ENCODE measurements around the gene UGT1A3. TPM values are rescaled to one million over a fixed set of nuclear protein-coding genes. Genes with fewer than 3 reads are reported as not detected.

The UGT1A3 gene
- polyA plus RNA-seq (2013, experiment 1 of 2) = not detected
- not detected for polyA plus RNA-seq (2013, experiment 2 of 2)

GRCh38 chr2:233728723-233729301 lies at the start of gene UGT1A3:
UGT1A3 (plus strand) TSS chr2:233729042; CDS start chr2:233729127, 85 bp downstream.
- Histone ChIP-seq H3K9me3 (ENCODE audit: control insufficient read depth, low read length) (no peaks in the 10 kb centered on the region), H3K27ac (ENCODE audit: low read depth, low read length, severe bottlenecking) (no peak within 1 kb of the TSS), H3K4me3 (ENCODE audit: extremely low read depth, insufficient read depth, low read length, poor library complexity, severe bottlenecking) (no peak within 1 kb of the TSS), H3K36me3 (ENCODE audit: control insufficient read depth, insufficient read depth, low read length) (no peaks in the 10 kb centered on the region), H3K4me1 (ENCODE audit: control insufficient read depth, insufficient read depth, low read length, poor library complexity, severe bottlenecking) (no peaks in the 10 kb centered on the region)
- WGBS, 2 experiments (ENCODE audit: insufficient coverage in 2 of 2) = 91 to 95% methylated on average over 8 of the region's 8 CpGs

GRCh38 chr2:233679196-233679595 lies 49.6 kb upstream of the UGT1A3 start:
- Histone ChIP-seq H3K36me3 (ENCODE audit: control insufficient read depth, insufficient read depth, low read length) (no peaks in the 10 kb centered on the region), H3K4me3 (ENCODE audit: extremely low read depth, insufficient read depth, low read length, poor library complexity, severe bottlenecking) (no peak overlapping the region), H3K4me1 (ENCODE audit: control insufficient read depth, insufficient read depth, low read length, poor library complexity, severe bottlenecking) (no peaks in the 10 kb centered on the region), H3K27ac (ENCODE audit: low read depth, low read length, severe bottlenecking) (no peak overlapping the region), H3K9me3 (ENCODE audit: control insufficient read depth, low read length) (no peaks in the 10 kb centered on the region)
- WGBS, 2 experiments (ENCODE audit: insufficient coverage in 2 of 2) = 83 to 90% methylated on average over 3 to 4 of the region's 4 CpGs

- Histone ChIP-seq H3K4me1 (ENCODE audit: control insufficient read depth, insufficient read depth, low read length, poor library complexity, severe bottlenecking) (no peaks in the 10 kb centered on the region), H3K4me3 (ENCODE audit: extremely low read depth, insufficient read depth, low read length, poor library complexity, severe bottlenecking) (no peak overlapping the region), H3K27ac (ENCODE audit: low read depth, low read length, severe bottlenecking) (no peak overlapping the region), H3K9me3 (ENCODE audit: control insufficient read depth, low read length) (no peaks in the 10 kb centered on the region), H3K36me3 (ENCODE audit: control insufficient read depth, insufficient read depth, low read length) (no peaks in the 10 kb centered on the region)
- 66 to 88% methylated on average over 3 of the region's 4 CpGs for WGBS, 2 experiments (ENCODE audit: insufficient coverage in 2 of 2)
Observed at GRCh38 chr2:233680361-233681045, 48.3 kb upstream of the UGT1A3 start.

GRCh38 chr2:233681521-233682099 lies 47.2 kb upstream of the UGT1A3 start, which contains the start of gene UGT1A7:
UGT1A7 (plus strand) TSS chr2:233681901; CDS start chr2:233681938, 37 bp downstream.
- no peaks in the 10 kb centered on the region for H3K9me3 ChIP-seq (ENCODE audit: control insufficient read depth, low read length)
- H3K4me3 ChIP-seq (ENCODE audit: extremely low read depth, insufficient read depth, low read length, poor library complexity, severe bottlenecking) = no peak within 1 kb of the TSS
- H3K4me1 ChIP-seq (ENCODE audit: control insufficient read depth, insufficient read depth, low read length, poor library complexity, severe bottlenecking) = no peaks in the 10 kb centered on the region
- H3K27ac ChIP-seq (ENCODE audit: low read depth, low read length, severe bottlenecking) = no peak within 1 kb of the TSS
- no peaks in the 10 kb centered on the region for H3K36me3 ChIP-seq (ENCODE audit: control insufficient read depth, insufficient read depth, low read length)
- WGBS, 2 experiments (ENCODE audit: insufficient coverage in 2 of 2) = 80 to 90% methylated on average over 1 to 2 of the region's 5 CpGs

GRCh38 chr2:233684640-233685039 lies 44.2 kb upstream of the UGT1A3 start:
- Histone ChIP-seq H3K4me1 (ENCODE audit: control insufficient read depth, insufficient read depth, low read length, poor library complexity, severe bottlenecking) (no peaks in the 10 kb centered on the region), H3K36me3 (ENCODE audit: control insufficient read depth, insufficient read depth, low read length) (no peaks in the 10 kb centered on the region), H3K4me3 (ENCODE audit: extremely low read depth, insufficient read depth, low read length, poor library complexity, severe bottlenecking) (no peak overlapping the region), H3K9me3 (ENCODE audit: control insufficient read depth, low read length) (no peaks in the 10 kb centered on the region), H3K27ac (ENCODE audit: low read depth, low read length, severe bottlenecking) (no peak overlapping the region)
- WGBS, 2 experiments (ENCODE audit: insufficient coverage in 2 of 2) = 100% methylated on average over 1 of the region's 1 CpG; no CpG with 5 or more reads in 1 of the 2 experiments

GRCh38 chr2:233686928-233687327 lies 41.9 kb upstream of the UGT1A3 start:
- H3K36me3 ChIP-seq (ENCODE audit: control insufficient read depth, insufficient read depth, low read length) = no peaks in the 10 kb centered on the region
- H3K4me1 ChIP-seq (ENCODE audit: control insufficient read depth, insufficient read depth, low read length, poor library complexity, severe bottlenecking) = no peaks in the 10 kb centered on the region
- 79 to 81% methylated on average over 2 to 3 of the region's 5 CpGs for WGBS, 2 experiments (ENCODE audit: insufficient coverage in 2 of 2)
- no peak overlapping the region for H3K27ac ChIP-seq (ENCODE audit: low read depth, low read length, severe bottlenecking)
- H3K4me3 ChIP-seq (ENCODE audit: extremely low read depth, insufficient read depth, low read length, poor library complexity, severe bottlenecking) = no peak overlapping the region
- no peaks in the 10 kb centered on the region for H3K9me3 ChIP-seq (ENCODE audit: control insufficient read depth, low read length)

- Histone ChIP-seq H3K4me1 (ENCODE audit: control insufficient read depth, insufficient read depth, low read length, poor library complexity, severe bottlenecking) (no peaks in the 10 kb centered on the region), H3K4me3 (ENCODE audit: extremely low read depth, insufficient read depth, low read length, poor library complexity, severe bottlenecking) (no peak overlapping the region), H3K9me3 (ENCODE audit: control insufficient read depth, low read length) (no peaks in the 10 kb centered on the region), H3K27ac (ENCODE audit: low read depth, low read length, severe bottlenecking) (no peak overlapping the region), H3K36me3 (ENCODE audit: control insufficient read depth, insufficient read depth, low read length) (no peaks in the 10 kb centered on the region)
- 78 to 100% methylated on average over 2 to 3 of the region's 5 CpGs for WGBS, 2 experiments (ENCODE audit: insufficient coverage in 2 of 2)
Observed at GRCh38 chr2:233688341-233688740, 40.5 kb upstream of the UGT1A3 start.

GRCh38 chr2:233689031-233689430 lies 39.8 kb upstream of the UGT1A3 start:
- no peak overlapping the region for H3K4me3 ChIP-seq (ENCODE audit: extremely low read depth, insufficient read depth, low read length, poor library complexity, severe bottlenecking)
- no peak overlapping the region for H3K27ac ChIP-seq (ENCODE audit: low read depth, low read length, severe bottlenecking)
- no peaks in the 10 kb centered on the region for H3K9me3 ChIP-seq (ENCODE audit: control insufficient read depth, low read length)
- no peaks in the 10 kb centered on the region for H3K36me3 ChIP-seq (ENCODE audit: control insufficient read depth, insufficient read depth, low read length)
- no peaks in the 10 kb centered on the region for H3K4me1 ChIP-seq (ENCODE audit: control insufficient read depth, insufficient read depth, low read length, poor library complexity, severe bottlenecking)

- Histone ChIP-seq H3K27ac (ENCODE audit: low read depth, low read length, severe bottlenecking) (no peak overlapping the region), H3K4me3 (ENCODE audit: extremely low read depth, insufficient read depth, low read length, poor library complexity, severe bottlenecking) (no peak overlapping the region), H3K36me3 (ENCODE audit: control insufficient read depth, insufficient read depth, low read length) (no peaks in the 10 kb centered on the region), H3K9me3 (ENCODE audit: control insufficient read depth, low read length) (no peaks in the 10 kb centered on the region), H3K4me1 (ENCODE audit: control insufficient read depth, insufficient read depth, low read length, poor library complexity, severe bottlenecking) (no peaks in the 10 kb centered on the region)
- WGBS, 2 experiments (ENCODE audit: insufficient coverage in 2 of 2) = 54 to 60% methylated on average over 1 to 2 of the region's 3 CpGs
Observed at GRCh38 chr2:233689501-233689900, 39.3 kb upstream of the UGT1A3 start.

GRCh38 chr2:233690444-233690843 lies 38.4 kb upstream of the UGT1A3 start:
- 60 to 71% methylated on average over 1 of the region's 4 CpGs for WGBS, 2 experiments (ENCODE audit: insufficient coverage in 2 of 2)
- Histone ChIP-seq H3K36me3 (ENCODE audit: control insufficient read depth, insufficient read depth, low read length) (no peaks in the 10 kb centered on the region), H3K4me1 (ENCODE audit: control insufficient read depth, insufficient read depth, low read length, poor library complexity, severe bottlenecking) (no peaks in the 10 kb centered on the region), H3K9me3 (ENCODE audit: control insufficient read depth, low read length) (no peaks in the 10 kb centered on the region), H3K27ac (ENCODE audit: low read depth, low read length, severe bottlenecking) (no peak overlapping the region), H3K4me3 (ENCODE audit: extremely low read depth, insufficient read depth, low read length, poor library complexity, severe bottlenecking) (no peak overlapping the region)

Measured in mesodermal cell (in vitro differentiated cells).